HG03025 (cell line): ENCODE results near the gene SYT13.

Experiments used
- ATAC-seq: cut with Tn5 transposase; IDR thresholded peaks from one replicate; pipeline ENCODE4 v1.9.1; 2021; ENCODE audit warnings: mild to moderate bottlenecking, moderate library complexity; ENCODE audit not compliant: unreplicated experiment, low FRiP score

Gene SYT13

DNA sequence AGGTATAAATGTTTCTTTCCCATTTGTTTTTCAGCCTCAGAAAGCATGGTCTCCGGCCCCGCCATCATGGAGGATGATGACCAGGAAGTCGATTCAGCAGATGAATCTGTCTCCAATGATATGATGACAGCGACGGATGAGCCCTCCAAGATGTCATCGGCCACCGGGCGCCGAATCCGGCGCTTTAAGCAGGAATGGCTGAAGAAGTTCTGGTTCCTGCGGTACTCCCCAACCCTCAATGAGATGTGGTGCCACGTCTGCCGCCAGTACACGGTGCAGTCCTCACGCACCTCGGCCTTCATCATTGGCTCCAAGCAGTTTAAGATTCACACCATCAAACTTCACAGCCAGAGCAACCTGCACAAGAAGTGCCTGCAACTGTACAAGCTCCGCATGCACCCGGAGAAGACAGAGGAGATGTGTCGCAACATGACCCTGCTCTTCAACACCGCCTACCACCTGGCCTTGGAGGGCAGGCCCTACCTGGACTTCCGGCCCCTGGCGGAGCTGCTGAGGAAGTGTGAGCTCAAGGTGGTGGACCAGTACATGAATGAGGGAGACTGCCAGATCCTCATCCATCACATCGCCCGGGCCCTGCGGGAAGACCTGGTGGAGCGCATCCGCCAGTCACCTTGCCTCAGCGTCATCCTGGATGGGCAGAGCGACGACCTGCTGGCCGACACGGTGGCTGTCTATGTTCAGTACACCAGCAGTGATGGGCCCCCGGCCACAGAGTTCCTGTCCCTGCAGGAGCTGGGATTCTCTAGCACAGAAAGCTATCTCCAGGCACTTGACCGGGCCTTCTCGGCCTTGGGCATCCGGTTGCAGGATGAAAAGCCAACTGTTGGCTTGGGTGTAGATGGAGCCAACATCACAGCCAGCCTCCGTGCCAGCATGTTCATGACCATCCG is 59.9 kb downstream of the SYT13 start:
- ATAC-seq = no peak

DNA sequence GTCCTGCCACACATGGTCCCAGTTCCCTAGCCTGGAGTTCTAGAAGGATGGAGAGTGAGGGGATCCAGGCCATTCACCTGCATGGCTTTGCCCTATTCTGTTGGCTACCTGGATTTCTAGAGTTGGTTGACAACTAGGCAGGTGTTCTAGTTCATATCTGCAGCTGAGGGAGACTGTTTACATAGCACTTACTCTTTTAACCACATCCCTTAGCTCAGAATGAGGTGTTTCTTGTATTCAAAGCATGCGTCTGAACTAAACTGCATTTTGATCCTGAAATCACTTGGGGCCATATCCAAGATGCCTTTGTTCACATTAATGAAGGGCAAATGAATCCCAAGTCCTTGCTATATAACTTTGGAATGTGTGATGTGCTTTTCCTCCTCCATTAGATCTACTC is 60.9 kb downstream of the SYT13 start:
- no peak for ATAC-seq

GRCh38 chr11:45224766-45225165 is 61.4 kb downstream of the SYT13 start:
- no peak for ATAC-seq

- ATAC-seq = no peak
Observed at GRCh38 chr11:45223496-45223895, 62.6 kb downstream of the SYT13 start.

DNA sequence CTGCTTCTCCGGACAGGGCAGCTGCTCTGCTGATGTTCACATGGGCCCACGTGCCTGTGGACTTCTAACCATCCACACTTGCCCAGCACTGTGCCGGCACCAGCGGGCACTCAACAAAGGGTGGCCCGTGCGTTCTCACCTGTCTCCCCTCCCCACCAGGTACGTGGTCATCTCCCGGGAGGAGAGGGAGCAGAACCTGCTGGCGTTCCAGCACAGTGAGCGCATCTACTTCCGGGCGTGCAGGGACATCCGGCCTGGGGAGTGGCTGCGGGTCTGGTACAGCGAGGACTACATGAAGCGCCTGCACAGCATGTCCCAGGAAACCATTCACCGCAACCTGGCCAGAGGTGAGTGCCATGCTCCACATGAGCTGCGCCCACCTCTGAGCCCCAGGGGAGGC is 66.7 kb downstream of the SYT13 start:
- no peak for ATAC-seq

DNA sequence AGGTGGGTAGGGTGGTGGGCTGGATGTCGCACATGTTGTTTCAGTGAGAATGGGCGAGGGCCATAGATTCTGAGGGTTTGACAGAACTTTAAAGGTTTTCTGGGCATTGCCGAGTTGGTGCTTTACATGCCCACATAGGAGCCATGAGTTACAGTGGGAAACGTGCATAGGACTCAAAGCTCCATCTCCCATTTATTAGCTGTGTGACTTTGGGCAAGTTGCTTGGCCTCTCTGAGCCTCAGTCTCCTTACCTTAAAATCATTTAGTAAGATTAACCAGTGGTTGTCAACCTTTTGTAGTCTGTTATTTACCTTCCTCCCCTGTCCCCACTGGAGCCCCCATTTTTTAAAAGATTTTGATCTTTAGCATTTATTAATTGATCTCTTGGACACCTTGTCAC is 67.4 kb downstream of the SYT13 start:
- ATAC-seq = no peak

DNA sequence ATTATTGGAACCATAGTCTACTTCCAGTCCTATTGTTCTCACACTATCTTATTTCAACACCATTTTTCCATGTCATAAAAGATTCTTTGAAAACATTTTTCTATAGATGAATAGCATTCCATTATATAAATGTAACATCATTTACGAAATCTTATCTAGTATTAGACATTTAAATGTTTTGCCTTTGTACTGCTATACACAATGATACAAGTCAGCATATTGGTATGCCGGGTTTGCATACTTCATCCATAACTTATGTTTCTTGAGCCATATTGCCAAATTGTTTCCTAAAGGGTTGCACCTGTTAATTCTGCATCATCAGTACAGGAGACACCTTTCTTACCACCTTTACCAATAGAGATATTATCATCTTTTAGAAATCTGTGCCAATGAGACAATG is 68.2 kb downstream of the SYT13 start:
- ATAC-seq = no peak

DNA sequence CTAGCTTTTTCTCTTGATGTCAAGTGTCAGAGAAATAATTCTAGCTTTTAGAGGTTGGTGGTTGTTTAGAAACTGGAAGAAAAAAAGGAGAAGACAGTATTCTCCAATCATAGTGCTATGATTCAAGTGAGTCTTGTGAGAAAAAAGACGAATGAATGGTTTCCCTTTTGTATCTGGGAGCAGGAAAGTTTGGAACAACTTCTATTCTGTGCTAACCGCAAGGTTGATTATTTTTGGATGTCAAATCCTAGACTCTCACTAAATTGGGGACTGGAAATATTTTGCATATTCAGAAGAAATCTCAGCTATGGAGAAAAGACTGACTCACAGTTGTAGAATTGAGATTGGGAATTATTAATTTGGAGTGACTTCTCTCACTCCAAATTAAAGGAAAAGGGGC is 69.2 kb downstream of the SYT13 start:
- ATAC-seq = no peak

DNA sequence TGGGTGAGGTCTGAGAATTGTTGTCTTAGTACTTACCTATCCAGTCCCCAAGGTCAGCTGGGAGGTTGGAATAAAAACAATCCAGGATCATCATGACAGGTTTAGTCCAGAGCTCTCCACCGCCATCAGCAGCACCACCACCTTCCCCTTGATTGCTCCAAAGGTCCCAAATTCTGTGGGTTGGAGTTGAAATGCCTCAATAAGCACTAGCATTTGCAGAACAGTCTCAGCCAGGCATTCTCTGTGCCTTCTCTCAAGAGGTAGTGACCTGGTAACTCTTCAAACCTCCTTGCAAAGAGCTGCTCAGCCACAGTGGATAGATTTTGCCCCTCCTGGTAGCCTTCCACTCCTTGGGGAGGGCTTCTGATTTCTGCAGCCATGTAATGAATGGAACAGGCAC is 70.1 kb downstream of the SYT13 start:
- no peak for ATAC-seq

GRCh38 chr11:45215098-45215865 is 70.9 kb downstream of the SYT13 start:
- ATAC-seq = no peak

- no peak for ATAC-seq
Observed at GRCh38 chr11:45213717-45214116, 72.4 kb downstream of the SYT13 start.

GRCh38 chr11:45213316-45213665 is 72.8 kb downstream of the SYT13 start:
- no peak for ATAC-seq

DNA sequence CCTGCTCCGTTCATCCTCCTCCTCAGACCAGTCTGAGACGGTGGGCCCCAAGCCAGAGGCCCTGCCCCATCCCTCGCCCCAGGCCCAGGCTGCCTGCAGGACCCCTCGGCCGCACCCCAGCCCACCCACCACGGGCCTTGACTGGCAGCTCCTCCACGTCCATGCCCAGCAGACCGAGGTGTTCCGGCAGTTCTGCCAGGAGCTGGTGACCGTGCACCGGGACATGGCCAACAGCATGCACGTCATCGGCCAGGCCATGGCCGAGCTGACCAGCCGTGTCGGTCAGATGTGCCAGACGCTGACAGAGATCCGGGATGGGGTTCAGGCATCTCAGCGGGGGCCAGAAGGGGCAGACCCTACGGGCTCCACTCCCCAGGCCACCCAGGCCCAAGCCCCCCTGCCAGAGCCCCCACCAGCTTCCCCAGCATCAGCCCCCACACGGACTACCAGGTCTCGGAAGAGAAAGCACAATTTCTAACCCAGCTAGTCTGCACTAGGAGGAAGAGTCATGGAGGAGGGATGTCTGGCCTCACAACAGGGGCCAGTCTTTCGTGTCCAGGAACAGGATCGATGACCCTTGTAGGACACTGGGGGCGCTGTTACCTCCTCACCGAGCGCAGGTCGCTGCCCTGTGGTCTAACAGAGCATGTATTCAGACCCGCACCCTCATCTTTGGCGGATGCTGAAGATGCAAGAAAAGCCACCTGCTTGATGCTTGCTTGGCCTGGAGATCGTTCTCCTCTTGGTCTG is 73.4 kb downstream of the SYT13 start:
- ATAC-seq = no peak

DNA sequence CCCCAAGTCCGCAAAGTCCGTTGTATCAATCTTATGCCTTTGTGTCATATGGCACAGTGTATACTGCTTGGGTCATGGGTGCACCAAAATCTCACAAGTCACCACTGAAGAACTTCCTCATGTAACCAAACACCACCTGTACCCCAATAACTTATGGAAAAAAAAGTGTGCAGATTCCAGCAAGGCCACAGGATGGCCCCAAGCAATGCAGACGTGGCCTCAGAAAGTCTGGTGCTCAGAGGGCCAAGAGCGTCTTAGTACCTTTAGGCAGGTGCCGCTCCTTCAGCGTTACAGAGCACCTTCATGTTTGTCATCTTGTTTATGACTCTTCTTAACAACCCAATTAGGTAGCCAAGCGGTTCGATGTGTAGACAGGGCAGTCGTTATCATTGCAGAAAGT is 74.4 kb downstream of the SYT13 start:
- ATAC-seq = no peak

- ATAC-seq = no peak
Observed at GRCh38 chr11:45210846-45211245, 75.3 kb downstream of the SYT13 start.

- ATAC-seq = no peak
Observed at GRCh38 chr11:45209891-45210699, 76.0 kb downstream of the SYT13 start.

- no peak for ATAC-seq
Observed at GRCh38 chr11:45209000-45209879, 76.9 kb downstream of the SYT13 start.

GRCh38 chr11:45208135-45208534 is 78.0 kb downstream of the SYT13 start:
- ATAC-seq = no peak

GRCh38 chr11:45205978-45206377 is 80.2 kb downstream of the SYT13 start:
- no peak for ATAC-seq
